Astrocyte (in vitro differentiated cells and primary cell): ENCODE results near the gene FAM240A.

Experiments used
- EZH2 ChIP-seq: IDR thresholded peaks from 2 replicates; pipeline ENCODE4 v1.6.1; 2012; ENCODE audit warnings: mild to moderate bottlenecking, low read length, inconsistent platforms; ENCODE audit not compliant: insufficient read depth
- TF ChIP-seq, protein P1 (sequence below): IDR thresholded peaks from 2 replicates; pipeline ENCODE4 v1.5.1; 2011; ENCODE audit warnings: low read depth, mild to moderate bottlenecking, inconsistent platforms, low read length, moderate library complexity; ENCODE audit not compliant: insufficient read depth

DNA sequence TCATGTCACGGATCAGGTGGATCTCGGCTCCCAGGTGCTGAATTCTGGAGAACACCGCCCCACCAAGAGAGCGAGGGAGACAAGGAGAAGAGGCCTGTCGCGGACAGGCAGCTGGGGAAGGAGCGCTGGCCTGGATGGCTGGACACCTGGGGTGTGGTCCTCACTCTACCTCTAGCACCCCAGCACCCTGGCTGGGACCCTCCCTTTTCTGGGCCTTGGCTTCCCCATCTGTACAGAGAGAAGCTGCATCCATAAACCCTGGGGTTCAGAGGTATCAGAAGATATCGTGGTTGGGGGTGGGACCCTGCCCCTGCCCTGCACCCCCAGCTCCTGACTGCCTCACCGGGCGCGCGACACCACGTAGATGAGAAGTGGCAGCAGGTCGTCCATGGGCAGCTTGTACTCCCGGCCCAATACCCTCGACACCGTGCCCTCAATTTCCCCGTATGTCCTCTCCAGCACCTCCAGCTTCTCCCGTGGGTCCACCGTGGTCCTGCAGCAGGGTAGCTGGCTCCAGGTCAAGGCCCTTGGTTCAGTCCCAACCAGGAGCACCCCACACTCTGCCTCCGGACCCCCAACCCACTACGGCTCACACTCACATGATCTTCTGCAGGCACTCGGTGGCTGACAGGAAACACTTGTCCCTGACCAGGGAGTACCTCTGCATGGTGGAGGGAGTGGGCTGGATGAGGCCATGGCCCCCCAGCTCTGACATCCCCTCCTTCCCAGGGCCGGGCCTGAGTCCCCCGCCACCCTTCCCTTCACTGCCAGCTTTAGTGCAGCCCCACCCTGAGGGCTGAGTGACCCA lies 59.4 kb downstream of the FAM240A start:
- TF ChIP-seq, protein P1, sequence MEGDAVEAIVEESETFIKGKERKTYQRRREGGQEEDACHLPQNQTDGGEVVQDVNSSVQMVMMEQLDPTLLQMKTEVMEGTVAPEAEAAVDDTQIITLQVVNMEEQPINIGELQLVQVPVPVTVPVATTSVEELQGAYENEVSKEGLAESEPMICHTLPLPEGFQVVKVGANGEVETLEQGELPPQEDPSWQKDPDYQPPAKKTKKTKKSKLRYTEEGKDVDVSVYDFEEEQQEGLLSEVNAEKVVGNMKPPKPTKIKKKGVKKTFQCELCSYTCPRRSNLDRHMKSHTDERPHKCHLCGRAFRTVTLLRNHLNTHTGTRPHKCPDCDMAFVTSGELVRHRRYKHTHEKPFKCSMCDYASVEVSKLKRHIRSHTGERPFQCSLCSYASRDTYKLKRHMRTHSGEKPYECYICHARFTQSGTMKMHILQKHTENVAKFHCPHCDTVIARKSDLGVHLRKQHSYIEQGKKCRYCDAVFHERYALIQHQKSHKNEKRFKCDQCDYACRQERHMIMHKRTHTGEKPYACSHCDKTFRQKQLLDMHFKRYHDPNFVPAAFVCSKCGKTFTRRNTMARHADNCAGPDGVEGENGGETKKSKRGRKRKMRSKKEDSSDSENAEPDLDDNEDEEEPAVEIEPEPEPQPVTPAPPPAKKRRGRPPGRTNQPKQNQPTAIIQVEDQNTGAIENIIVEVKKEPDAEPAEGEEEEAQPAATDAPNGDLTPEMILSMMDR = no peak
- no peak for TF ChIP-seq EZH2
